IMR-90 (cell line): ENCODE data around the gene TAF4. TPM values are rescaled to one million over a fixed set of nuclear protein-coding genes. Genes with fewer than 3 reads are reported as not detected.

Experiments
- ATAC-seq: fragments of 200-7000 bp; cut with Tn5 transposase; 2 replicates; pipeline ENCODE4 v1.9.1; 2020; ENCODE audit warnings: low read depth, mild to moderate bottlenecking, moderate library complexity
- BruUV-seq: library from RNA; stranded (reverse); fragments of 400-500 nt; replicated peaks from 2 replicates; lab custom pipeline; 2021; lab: Mats Ljungman, UMichigan
- CTCF ChIA-PET: fragments of 300-600 bp; formaldehyde crosslinking; extraction: SDS; loops from one replicate; lab custom pipeline; 2021; ENCODE audit warnings: antibody characterized with exemption; lab: Yijun Ruan, JAX
- POLR2A ChIA-PET: fragments of 300-600 bp; sonication (Branson Sonifier 250); formaldehyde crosslinking; loops from one replicate; lab custom pipeline; 2022; ENCODE audit warnings: antibody characterized with exemption; ENCODE audit not compliant: unreplicated experiment; lab: Charles Lee
- DNase-seq: peaks from one replicate; pipeline ENCODE4 v3.0.0; 2013
- H2AFZ ChIP-seq: replicated peaks from 2 replicates; pipeline ENCODE3; 2013; ENCODE audit warnings: low read length, mild to moderate bottlenecking; ENCODE audit not compliant: poor library complexity
- H2AK5ac ChIP-seq: 2 replicates; pipeline ENCODE4 v1.6.1; 2013; ENCODE audit warnings: low read depth, low read length, inconsistent platforms
- H2AK9ac ChIP-seq: replicated peaks from 2 replicates; pipeline ENCODE3; 2013; ENCODE audit warnings: mild to moderate bottlenecking, low read depth, low read length, moderate library complexity; ENCODE audit not compliant: poor library complexity
- H2BK120ac ChIP-seq: 2 replicates; pipeline ENCODE4 v1.6.1; 2013; ENCODE audit warnings: low read depth, low read length, inconsistent platforms
- H2BK15ac ChIP-seq: 3 replicates; pipeline ENCODE4 v1.6.1; 2013; ENCODE audit warnings: low read depth, low read length, inconsistent platforms
- H2BK20ac ChIP-seq: 2 replicates; pipeline ENCODE4 v1.6.1; 2013; ENCODE audit warnings: low read depth, mild to moderate bottlenecking, inconsistent platforms, low read length, moderate library complexity
- H2BK5ac ChIP-seq: 2 replicates; pipeline ENCODE4 v1.6.1; 2013; ENCODE audit warnings: mild to moderate bottlenecking, low read depth, low read length, inconsistent platforms; ENCODE audit not compliant: poor library complexity, severe bottlenecking
- H3K14ac ChIP-seq: replicated peaks from 2 replicates; pipeline ENCODE4 v1.6.1; 2013; ENCODE audit warnings: low read depth, low read length, inconsistent platforms
- H3K18ac ChIP-seq: 2 replicates; pipeline ENCODE4 v1.6.1; 2013; ENCODE audit warnings: low read depth, low read length, control low read depth
- H3K23ac ChIP-seq: 2 replicates; pipeline ENCODE4 v1.6.1; 2013; ENCODE audit warnings: low read depth, low read length, inconsistent platforms
- H3K27ac ChIP-seq: 2 replicates; pipeline ENCODE4 v1.5.1; 2013; ENCODE audit warnings: mild to moderate bottlenecking, control low read depth, low read length; ENCODE audit not compliant: insufficient read depth
- H3K27me3 ChIP-seq: 2 replicates; pipeline ENCODE4 v1.6.1; 2013; ENCODE audit warnings: low read length; ENCODE audit not compliant: control insufficient read depth, insufficient read depth
- H3K36me3 ChIP-seq: 2 replicates; pipeline ENCODE4 v1.6.1; 2013; ENCODE audit warnings: low read length, mixed read lengths; ENCODE audit not compliant: control insufficient read depth, insufficient read depth
- H3K4ac ChIP-seq: 2 replicates; pipeline ENCODE4 v1.6.1; 2013; ENCODE audit warnings: low read depth, low read length, inconsistent platforms
- H3K4me1 ChIP-seq: 2 replicates; pipeline ENCODE4 v1.6.1; 2013; ENCODE audit warnings: low read length, mixed read lengths; ENCODE audit not compliant: control insufficient read depth, insufficient read depth
- H3K4me2 ChIP-seq: 2 replicates; pipeline ENCODE4 v1.6.1; 2013; ENCODE audit warnings: low read depth, mild to moderate bottlenecking, control low read depth, low read length, moderate library complexity
- H3K4me3 ChIP-seq: 2 replicates; pipeline ENCODE4 v1.5.1; 2013; ENCODE audit warnings: low read depth, mild to moderate bottlenecking, control low read depth, low read length, moderate library complexity; ENCODE audit not compliant: insufficient read depth
- H3K56ac ChIP-seq: 2 replicates; pipeline ENCODE4 v1.6.1; 2013; ENCODE audit warnings: low read length, inconsistent platforms; ENCODE audit not compliant: insufficient read depth; ENCODE audit errors: extremely low read depth
- H3K79me1 ChIP-seq, 2 experiments: 2 replicates each; pipeline ENCODE4 v1.6.1; 2013; ENCODE audit warnings: low read length in 2 of 2, inconsistent platforms in 1 of 2, low read depth in 1 of 2
- H3K9ac ChIP-seq: 2 replicates; pipeline ENCODE4 v1.6.1; 2013; ENCODE audit warnings: low read depth, low read length, control low read depth
- H3K9me1 ChIP-seq: 2 replicates; pipeline ENCODE4 v1.6.1; 2013; ENCODE audit warnings: low read length, inconsistent platforms; ENCODE audit not compliant: insufficient read depth
- H3K9me3 ChIP-seq: 2 replicates; pipeline ENCODE4 v1.6.1; 2013; ENCODE audit warnings: low read length; ENCODE audit not compliant: control insufficient read depth, insufficient read depth
- H4K20me1 ChIP-seq: 2 replicates; pipeline ENCODE4 v1.6.1; 2013; ENCODE audit warnings: low read length, inconsistent platforms; ENCODE audit not compliant: insufficient read depth
- H4K5ac ChIP-seq: 2 replicates; pipeline ENCODE4 v1.6.1; 2013; ENCODE audit warnings: mild to moderate bottlenecking, low read depth, low read length, control low read depth
- H4K8ac ChIP-seq, 2 experiments: 2 replicates each; pipeline ENCODE4 v1.6.1; 2013; ENCODE audit warnings: low read depth in 2 of 2, low read length in 2 of 2, control low read depth in 1 of 2, inconsistent platforms in 1 of 2
- H4K91ac ChIP-seq: 2 replicates; pipeline ENCODE4 v1.6.1; 2013; ENCODE audit warnings: low read depth, low read length, inconsistent platforms; ENCODE audit not compliant: insufficient read depth
- BHLHE40 ChIP-seq: fragments of 150-350 bp; IDR thresholded peaks from 2 replicates; pipeline ENCODE4 v1.6.1; 2016; ENCODE audit warnings: mild to moderate bottlenecking, low read depth, low read length
- CEBPB ChIP-seq: IDR thresholded peaks from 2 replicates; pipeline ENCODE4 v1.6.1; 2012; ENCODE audit warnings: low read depth, low read length, improper control_type of control experiment
- CHD1 ChIP-seq: IDR thresholded peaks from 2 replicates; pipeline ENCODE4 v1.6.1; 2012; ENCODE audit warnings: low read depth, low read length, improper control_type of control experiment
- MAZ ChIP-seq: IDR thresholded peaks from 2 replicates; pipeline ENCODE4 v1.6.1; 2012; ENCODE audit warnings: low read depth, mild to moderate bottlenecking, low read length, improper control_type of control experiment, moderate library complexity, borderline replicate concordance
- MXI1 ChIP-seq: IDR thresholded peaks from 2 replicates; pipeline ENCODE4 v1.6.1; 2012; ENCODE audit warnings: low read depth, mild to moderate bottlenecking, low read length, moderate library complexity, borderline replicate concordance
- POLR2A ChIP-seq: IDR thresholded peaks from 2 replicates; pipeline ENCODE4 v1.6.1; 2012; ENCODE audit warnings: mild to moderate bottlenecking, low read depth, low read length
- RAD21 ChIP-seq: IDR thresholded peaks from 2 replicates; pipeline ENCODE4 v1.6.1; 2012; ENCODE audit warnings: low read length, improper control_type of control experiment
- RCOR1 ChIP-seq: IDR thresholded peaks from 2 replicates; pipeline ENCODE4 v1.6.1; 2012; ENCODE audit warnings: mild to moderate bottlenecking, low read length, improper control_type of control experiment; ENCODE audit not compliant: insufficient replicate concordance
- SMC3 ChIP-seq: fragments of 150-350 bp; IDR thresholded peaks from 2 replicates; pipeline ENCODE4 v1.6.1; 2016; ENCODE audit warnings: low read depth, mild to moderate bottlenecking, antibody characterized with exemption, low read length, moderate library complexity
- WGBS, 2 experiments: methylation state at CpG; one replicate each; pipeline versions ENCODE4 v1.1.5 to v1.1.7; 2013; ENCODE audit warnings: missing lambda C conversion rate in 2 of 2; ENCODE audit not compliant: insufficient read length in 1 of 2; ENCODE audit errors: extremely low coverage in 2 of 2; 5-methylcytosine and 5-hydroxymethylcytosine counted together
- dilution Hi-C: fragments of 300-500 bp; cut with HindIII; formaldehyde crosslinking; loops from one replicate; pipeline ENCODE4 v1.14.3; 2018; ENCODE audit warnings: low sequenced_read_pairs; ENCODE audit not compliant: unreplicated experiment
- in situ Hi-C: fragments of 300-500 bp; cut with MboI; formaldehyde crosslinking; loops from 3 replicates; pipeline ENCODE4 v1.14.3; 2019; ENCODE audit warnings: low sequenced_read_pairs, inconsistent platforms, mixed read lengths
- intact Hi-C: fragments of 100-400 bp; cut with micrococcal nuclease; formaldehyde crosslinking; loops from 2 replicates; pipeline ENCODE4 v1.10.0; 2022
- polyA plus RNA-seq, 3 experiments: library from polyadenylated mRNA; depleted of rRNA; stranded (reverse); fragments of >200 nt; gene quantifications; 2 replicates each; pipeline ENCODE4 v1.2.3, GENCODE V29; 2012; ENCODE audit warnings: low replicate concordance in 1 of 3
- total RNA-seq: library from RNA; depleted of rRNA; stranded (reverse); fragments of >200 nt; gene quantifications from 2 replicates; pipeline ENCODE4 v1.2.3, GENCODE V29; 2012
- TF ChIP-seq, protein P1 (sequence below): fragments of 150-350 bp; IDR thresholded peaks from 2 replicates; pipeline ENCODE4 v1.6.1; 2016; ENCODE audit warnings: low read depth, mild to moderate bottlenecking, low read length, moderate library complexity, borderline replicate concordance
- TF ChIP-seq, protein P2 (sequence below): fragments of 150-350 bp; IDR thresholded peaks from 2 replicates; pipeline ENCODE4 v1.6.1; 2017; ENCODE audit warnings: mild to moderate bottlenecking, antibody characterized with exemption, low read length, low read depth

TAF4 gene
- total and polyA plus RNA-seq, 2 of the 4 experiments (the other 2 are of a cell fraction) = 1.4 to 5.1 TPM

DNA sequence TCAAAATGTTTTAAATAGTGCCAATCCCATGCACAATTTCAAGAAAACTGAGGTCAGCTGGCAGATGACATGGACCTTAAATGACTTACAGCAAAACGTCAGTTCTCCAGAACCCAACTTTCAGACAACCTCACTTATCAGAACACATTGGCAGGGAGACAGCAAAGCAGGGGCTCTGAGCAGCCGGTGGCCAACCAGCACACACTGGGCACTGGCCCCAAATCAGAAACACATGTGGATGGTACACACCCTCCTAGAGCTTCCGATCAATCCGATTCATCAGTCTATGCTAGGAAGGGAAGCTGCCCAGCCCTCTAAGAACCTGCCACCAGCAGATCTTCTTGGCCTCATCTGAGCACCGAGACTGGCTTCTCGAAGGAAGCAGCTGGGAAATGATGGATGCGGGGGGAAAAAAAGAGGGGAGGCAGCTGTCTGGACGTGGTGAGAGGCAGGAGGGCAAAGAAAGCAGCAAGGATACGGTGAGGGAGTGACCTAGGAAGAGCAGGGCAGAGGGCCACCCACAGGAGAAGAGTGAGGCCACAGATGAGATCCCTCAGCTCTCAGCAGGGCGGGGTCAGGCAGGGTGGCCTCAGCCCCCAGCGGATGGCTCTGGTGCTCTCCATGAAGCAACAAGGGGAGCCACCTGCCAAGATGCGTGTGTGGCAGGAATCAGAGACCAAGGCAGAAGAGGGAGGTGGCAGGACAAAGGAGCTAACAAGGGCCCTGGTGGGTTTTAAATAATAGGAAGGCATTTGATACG lies 32.9 kb downstream of the TAF4 start:
- no peak overlapping the region for H2BK5ac ChIP-seq
- H3K36me3 ChIP-seq = no peaks in the 10 kb centered on the region
- H2AK9ac ChIP-seq = no peak overlapping the region
- H3K4ac ChIP-seq = no peak overlapping the region
- peak; percentile 45; the same call in 1 of the 2 replicates for ATAC-seq
- DNase-seq = no peak
- peaks cover 64% of the 10 kb centered on the region for H4K20me1 ChIP-seq
- no peak overlapping the region for H4K91ac ChIP-seq
- no peak overlapping the region for H2BK20ac ChIP-seq
- CTCF ChIA-PET = no interaction called here
- no peak overlapping the region for H3K23ac ChIP-seq
- H3K18ac ChIP-seq = no peak overlapping the region
- no peak overlapping the region for H4K5ac ChIP-seq
- H3K4me3 ChIP-seq = no peak overlapping the region
- no peak overlapping the region for H3K56ac ChIP-seq
- no TSS peak for BruUV-seq
- H2AK5ac ChIP-seq = no peak overlapping the region
- H3K4me2 ChIP-seq = no peak overlapping the region
- POLR2A ChIA-PET = no interaction called here
- no peak overlapping the region for H3K9ac ChIP-seq
- no peaks in the 10 kb centered on the region for H3K27me3 ChIP-seq
- in situ Hi-C loops (no loop called here), dilution Hi-C loops (no loop called here), intact Hi-C loops (no loop called here)
- no peaks in the 10 kb centered on the region; the same call in 1 of the 2 replicates for H3K9me3 ChIP-seq
- H4K8ac ChIP-seq = no peak overlapping the region
- no peak overlapping the region for H2BK15ac ChIP-seq
- 37% methylated on average over 2 of the region's 13 CpGs; no CpG with 5 or more reads in 1 of the 2 experiments for WGBS, 2 experiments
- H3K4me1 ChIP-seq = peaks cover 10% of the 10 kb centered on the region
- H2BK120ac ChIP-seq = no peak overlapping the region
- peaks cover 5% of the 10 kb centered on the region for H3K9me1 ChIP-seq
- TF ChIP-seq SMC3 (no peak), RAD21 (no peak), CEBPB (no peak), RCOR1 (no peak), MAZ (no peak), BHLHE40 (no peak), MXI1 (no peak), CHD1 (no peak), POLR2A (no peak)
- TF ChIP-seq, protein P1, sequence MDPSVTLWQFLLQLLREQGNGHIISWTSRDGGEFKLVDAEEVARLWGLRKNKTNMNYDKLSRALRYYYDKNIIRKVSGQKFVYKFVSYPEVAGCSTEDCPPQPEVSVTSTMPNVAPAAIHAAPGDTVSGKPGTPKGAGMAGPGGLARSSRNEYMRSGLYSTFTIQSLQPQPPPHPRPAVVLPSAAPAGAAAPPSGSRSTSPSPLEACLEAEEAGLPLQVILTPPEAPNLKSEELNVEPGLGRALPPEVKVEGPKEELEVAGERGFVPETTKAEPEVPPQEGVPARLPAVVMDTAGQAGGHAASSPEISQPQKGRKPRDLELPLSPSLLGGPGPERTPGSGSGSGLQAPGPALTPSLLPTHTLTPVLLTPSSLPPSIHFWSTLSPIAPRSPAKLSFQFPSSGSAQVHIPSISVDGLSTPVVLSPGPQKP = no peak
- TF ChIP-seq, protein P2, sequence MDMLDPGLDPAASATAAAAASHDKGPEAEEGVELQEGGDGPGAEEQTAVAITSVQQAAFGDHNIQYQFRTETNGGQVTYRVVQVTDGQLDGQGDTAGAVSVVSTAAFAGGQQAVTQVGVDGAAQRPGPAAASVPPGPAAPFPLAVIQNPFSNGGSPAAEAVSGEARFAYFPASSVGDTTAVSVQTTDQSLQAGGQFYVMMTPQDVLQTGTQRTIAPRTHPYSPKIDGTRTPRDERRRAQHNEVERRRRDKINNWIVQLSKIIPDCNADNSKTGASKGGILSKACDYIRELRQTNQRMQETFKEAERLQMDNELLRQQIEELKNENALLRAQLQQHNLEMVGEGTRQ = no peak
- peak overlapping the region; percentile 8 for H2AFZ ChIP-seq
- no peak overlapping the region for H3K27ac ChIP-seq
- no peak overlapping the region for H3K14ac ChIP-seq
- H3K79me1 ChIP-seq = peaks cover 37 to 68% of the 10 kb centered on the region in 2 experiments
